ENCODE data around the gene KAT2B. TPM values are rescaled to one million over a fixed set of nuclear protein-coding genes. Genes with fewer than 3 reads are reported as not detected.

KAT2B gene
- total and polyA plus RNA-seq, 4 donors = 9.3 to 42.6 (median 17.3) TPM

DNA sequence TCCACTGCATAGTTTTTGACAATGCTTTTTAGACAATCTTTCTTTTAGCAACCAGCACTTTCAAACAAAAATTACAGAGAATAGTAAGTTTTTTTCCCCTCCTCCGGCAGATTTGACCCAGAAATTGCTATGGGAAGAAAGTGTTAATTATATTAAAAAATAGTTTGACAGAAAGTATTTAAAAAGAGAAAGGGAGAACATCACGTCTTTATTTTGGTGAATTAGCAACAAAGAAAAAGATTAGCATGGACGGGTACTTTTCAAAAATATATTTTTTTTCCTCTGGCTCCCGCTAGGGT lies 831 bp upstream of the KAT2B start:
- peaks cover 7 to 34% (median 18%) of the 10 kb centered on the region in 5 donors for H3K4me1 ChIP-seq (ENCODE audit: control insufficient read depth in 5 of 5, insufficient read depth in 5 of 5, low read length in 5 of 5)
- H3K4me3 ChIP-seq = peak overlapping the region; percentile 94
- peak overlapping the region; percentile 61 to 80 for H3K9ac ChIP-seq (ENCODE audit: insufficient read depth in 1 of 2, low read length in 2 of 2)
- H3K9me3 ChIP-seq (ENCODE audit: control insufficient read depth in 4 of 4, insufficient read depth in 3 of 4, low read length in 3 of 4) = no peaks in the 10 kb centered on the region
- no peaks in the 10 kb centered on the region for H3K27me3 ChIP-seq (ENCODE audit: control insufficient read depth in 3 of 3, insufficient read depth in 3 of 3, low read length in 2 of 3)
- no peaks in the 10 kb centered on the region for H3K36me3 ChIP-seq (ENCODE audit: control insufficient read depth in 4 of 4, insufficient read depth in 4 of 4, low read length in 4 of 4)
- no peak for DNase-seq
- H3K27ac ChIP-seq (ENCODE audit: low read depth in 1 of 2, low read length in 1 of 2) = peak overlapping the region; percentile 99 to 100
- TF ChIP-seq, protein P1, sequence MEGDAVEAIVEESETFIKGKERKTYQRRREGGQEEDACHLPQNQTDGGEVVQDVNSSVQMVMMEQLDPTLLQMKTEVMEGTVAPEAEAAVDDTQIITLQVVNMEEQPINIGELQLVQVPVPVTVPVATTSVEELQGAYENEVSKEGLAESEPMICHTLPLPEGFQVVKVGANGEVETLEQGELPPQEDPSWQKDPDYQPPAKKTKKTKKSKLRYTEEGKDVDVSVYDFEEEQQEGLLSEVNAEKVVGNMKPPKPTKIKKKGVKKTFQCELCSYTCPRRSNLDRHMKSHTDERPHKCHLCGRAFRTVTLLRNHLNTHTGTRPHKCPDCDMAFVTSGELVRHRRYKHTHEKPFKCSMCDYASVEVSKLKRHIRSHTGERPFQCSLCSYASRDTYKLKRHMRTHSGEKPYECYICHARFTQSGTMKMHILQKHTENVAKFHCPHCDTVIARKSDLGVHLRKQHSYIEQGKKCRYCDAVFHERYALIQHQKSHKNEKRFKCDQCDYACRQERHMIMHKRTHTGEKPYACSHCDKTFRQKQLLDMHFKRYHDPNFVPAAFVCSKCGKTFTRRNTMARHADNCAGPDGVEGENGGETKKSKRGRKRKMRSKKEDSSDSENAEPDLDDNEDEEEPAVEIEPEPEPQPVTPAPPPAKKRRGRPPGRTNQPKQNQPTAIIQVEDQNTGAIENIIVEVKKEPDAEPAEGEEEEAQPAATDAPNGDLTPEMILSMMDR (IDR thresholded peaks at IDR 0.05; ENCODE audit: control extremely low read depth, extremely low read depth) = no peak
- WGBS, 2 donors = 1% methylated on average over 4 of the region's 4 CpGs
- no peak for ATAC-seq (ENCODE audit: insufficient read depth, low FRiP score)

DNA sequence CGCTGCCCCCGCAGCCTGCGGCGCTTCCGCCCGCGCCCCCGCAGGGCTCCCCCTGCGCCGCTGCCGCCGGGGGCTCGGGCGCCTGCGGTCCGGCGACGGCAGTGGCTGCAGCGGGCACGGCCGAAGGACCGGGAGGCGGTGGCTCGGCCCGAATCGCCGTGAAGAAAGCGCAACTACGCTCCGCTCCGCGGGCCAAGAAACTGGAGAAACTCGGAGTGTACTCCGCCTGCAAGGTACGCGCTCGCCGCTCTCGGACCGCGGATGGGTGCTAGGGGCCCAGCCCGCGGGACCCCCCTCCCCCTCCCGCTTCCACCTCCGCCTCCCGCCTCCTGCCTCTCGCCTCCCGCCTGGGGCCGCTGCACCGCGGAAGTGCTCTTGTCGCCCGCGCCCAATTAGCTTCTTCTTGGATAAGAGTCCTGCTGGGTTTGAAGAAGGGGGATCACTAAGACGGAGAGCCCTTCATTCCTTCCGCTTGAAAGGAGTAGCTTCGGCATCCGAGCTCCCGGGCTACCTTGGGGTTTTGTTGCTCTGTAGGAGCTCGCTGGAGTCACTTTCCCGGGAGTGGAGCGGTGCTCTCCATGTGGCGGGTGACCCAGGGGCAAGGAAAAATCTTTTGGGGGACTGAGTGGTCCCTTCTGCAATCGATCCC lies 426 bp downstream of the KAT2B start:
- H3K27me3 ChIP-seq (ENCODE audit: control insufficient read depth in 3 of 3, insufficient read depth in 3 of 3, low read length in 2 of 3) = no peaks in the 10 kb centered on the region
- peaks cover 7 to 34% (median 18%) of the 10 kb centered on the region in 5 donors for H3K4me1 ChIP-seq (ENCODE audit: control insufficient read depth in 5 of 5, insufficient read depth in 5 of 5, low read length in 5 of 5)
- H3K9me3 ChIP-seq (ENCODE audit: control insufficient read depth in 4 of 4, insufficient read depth in 3 of 4, low read length in 3 of 4) = no peaks in the 10 kb centered on the region
- DNase-seq = peak; percentile 85 to 91 (median 88)
- peak overlapping the region in 1 of 2 donors; percentile 59 for H3K9ac ChIP-seq (ENCODE audit: insufficient read depth in 1 of 2, low read length in 2 of 2)
- peak overlapping the region; percentile 92 to 100 for H3K27ac ChIP-seq (ENCODE audit: low read depth in 1 of 2, low read length in 1 of 2)
- peak overlapping the region; percentile 68 for H3K4me3 ChIP-seq
- 1% methylated on average over 35 to 64 of the region's 64 CpGs for whole genome bisulfite sequencing, 2 donors
- peak; percentile 48 for ATAC-seq (ENCODE audit: insufficient read depth, low FRiP score)
- no peaks in the 10 kb centered on the region for H3K36me3 ChIP-seq (ENCODE audit: control insufficient read depth in 4 of 4, insufficient read depth in 4 of 4, low read length in 4 of 4)
- TF ChIP-seq, protein P1 (IDR thresholded peaks at IDR 0.05; ENCODE audit: control extremely low read depth, extremely low read depth) = no peak

- Histone ChIP-seq H3K27ac (ENCODE audit: low read depth in 1 of 2, low read length in 1 of 2) (peak overlapping the region; percentile 92 to 100), H3K27me3 (ENCODE audit: control insufficient read depth in 3 of 3, insufficient read depth in 3 of 3, low read length in 2 of 3) (no peaks in the 10 kb centered on the region), H3K9ac (ENCODE audit: insufficient read depth in 1 of 2, low read length in 2 of 2) (peak overlapping the region in 1 of 2 donors; percentile 59), H3K9me3 (ENCODE audit: control insufficient read depth in 4 of 4, insufficient read depth in 3 of 4, low read length in 3 of 4) (no peaks in the 10 kb centered on the region), H3K4me1 (ENCODE audit: control insufficient read depth in 5 of 5, insufficient read depth in 5 of 5, low read length in 5 of 5) (peaks cover 7 to 34% (median 18%) of the 10 kb centered on the region in 5 donors), H3K36me3 (ENCODE audit: control insufficient read depth in 4 of 4, insufficient read depth in 4 of 4, low read length in 4 of 4) (no peaks in the 10 kb centered on the region), H3K4me3 (peak overlapping the region; percentile 68)
- ATAC-seq (ENCODE audit: insufficient read depth, low FRiP score) = peak; percentile 55
- 0% methylated on average over 28 of the region's 28 CpGs for WGBS, 2 donors
- TF ChIP-seq, protein P1 (IDR thresholded peaks at IDR 0.05; ENCODE audit: control extremely low read depth, extremely low read depth) = no peak
- peak; percentile 89 to 92 (median 89) for DNase-seq
Measured at GRCh38 chr3:20041197-20041780, 1.0 kb downstream of the KAT2B start.
